Measurements from ENCODE around the gene RNF34. TPM values are rescaled to one million over a fixed set of nuclear protein-coding genes. Genes with fewer than 3 reads are reported as not detected.

Gene RNF34
- total and polyA plus RNA-seq, 7 donors = 19.8 to 52.4 (median 34.3) TPM

DNA sequence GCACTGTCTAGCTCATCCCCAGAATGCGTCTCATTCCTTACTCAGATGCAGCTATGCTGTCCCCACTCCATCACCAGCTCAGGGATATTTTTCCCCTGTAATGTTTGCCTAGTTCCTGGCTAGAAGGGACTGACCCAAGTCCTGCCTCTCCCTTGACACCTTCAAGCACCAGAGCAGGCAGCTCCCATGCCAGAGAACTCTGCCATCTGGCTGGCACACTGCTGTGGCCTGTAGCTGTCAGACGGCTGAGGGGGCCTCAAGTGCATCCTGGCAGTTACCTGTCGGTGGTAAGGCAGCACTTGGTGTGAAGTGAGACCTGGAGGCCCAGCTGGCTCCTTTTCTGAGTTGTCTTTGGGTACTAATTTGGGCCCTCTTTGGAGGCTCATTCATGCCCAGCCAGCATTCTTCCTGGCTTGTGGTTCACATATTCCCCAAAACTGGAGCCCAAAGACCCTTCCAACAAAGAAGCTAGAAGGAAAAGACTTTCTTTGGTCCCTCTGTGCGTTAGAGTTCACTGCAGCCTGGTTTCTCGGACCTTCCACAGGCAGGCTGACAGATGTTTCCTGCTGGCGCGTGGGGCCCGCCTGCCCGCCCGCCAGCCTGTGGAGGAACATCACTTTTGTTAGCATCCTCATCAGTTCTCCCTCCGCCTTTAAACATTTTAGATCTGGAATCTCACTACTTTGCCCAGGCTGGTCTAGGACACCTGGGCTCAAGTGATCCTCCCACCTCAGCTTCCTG lies 33.0 kb downstream of the RNF34 start:
- H3K4me1 ChIP-seq = peaks cover 0 to 23% (median 0%) of the 10 kb centered on the region in 4 donors
- peaks cover 0 to 75% (median 40%) of the 10 kb centered on the region in 4 donors for H3K36me3 ChIP-seq
- no peak overlapping the region for H3K27ac ChIP-seq
- no peaks in the 10 kb centered on the region for H3K9me3 ChIP-seq
- no peaks in the 10 kb centered on the region for H3K27me3 ChIP-seq
- intact Hi-C loops (cut with DNase I) = no loop called here
- DNase-seq = no peak
- no peak overlapping the region for H3K4me3 ChIP-seq
- 74 to 90% methylated on average over 11 of the region's 11 CpGs for WGBS, 2 donors
- no peak for TF ChIP-seq EP300 (IDR thresholded peaks at IDR 0.05)
- TF ChIP-seq, protein P1, sequence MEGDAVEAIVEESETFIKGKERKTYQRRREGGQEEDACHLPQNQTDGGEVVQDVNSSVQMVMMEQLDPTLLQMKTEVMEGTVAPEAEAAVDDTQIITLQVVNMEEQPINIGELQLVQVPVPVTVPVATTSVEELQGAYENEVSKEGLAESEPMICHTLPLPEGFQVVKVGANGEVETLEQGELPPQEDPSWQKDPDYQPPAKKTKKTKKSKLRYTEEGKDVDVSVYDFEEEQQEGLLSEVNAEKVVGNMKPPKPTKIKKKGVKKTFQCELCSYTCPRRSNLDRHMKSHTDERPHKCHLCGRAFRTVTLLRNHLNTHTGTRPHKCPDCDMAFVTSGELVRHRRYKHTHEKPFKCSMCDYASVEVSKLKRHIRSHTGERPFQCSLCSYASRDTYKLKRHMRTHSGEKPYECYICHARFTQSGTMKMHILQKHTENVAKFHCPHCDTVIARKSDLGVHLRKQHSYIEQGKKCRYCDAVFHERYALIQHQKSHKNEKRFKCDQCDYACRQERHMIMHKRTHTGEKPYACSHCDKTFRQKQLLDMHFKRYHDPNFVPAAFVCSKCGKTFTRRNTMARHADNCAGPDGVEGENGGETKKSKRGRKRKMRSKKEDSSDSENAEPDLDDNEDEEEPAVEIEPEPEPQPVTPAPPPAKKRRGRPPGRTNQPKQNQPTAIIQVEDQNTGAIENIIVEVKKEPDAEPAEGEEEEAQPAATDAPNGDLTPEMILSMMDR (IDR thresholded peaks at IDR 0.05) = no peak
- TF ChIP-seq POLR2AphosphoS5 (IDR thresholded peaks at IDR 0.05) = no peak
- no peak for TF ChIP-seq POLR2A (IDR thresholded peaks at IDR 0.05)

DNA sequence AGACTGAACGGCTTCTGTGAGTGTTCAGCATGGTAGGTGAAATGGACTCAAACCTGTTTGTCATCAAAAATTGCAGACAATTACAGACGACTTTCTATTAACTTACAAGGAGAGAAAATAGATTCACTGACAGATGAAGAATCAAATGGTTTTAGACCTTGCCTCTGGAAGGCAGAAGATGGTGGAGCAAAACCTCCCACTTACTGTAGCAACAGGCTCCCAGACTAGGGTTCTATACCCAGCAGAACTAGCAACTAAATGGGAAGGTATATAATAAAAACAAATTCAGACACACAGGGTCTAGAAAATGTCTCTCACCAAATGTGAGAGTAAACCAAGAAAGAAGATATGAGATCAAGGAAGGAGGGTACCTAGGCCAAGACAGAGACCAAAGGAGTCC lies 36.8 kb downstream of the RNF34 start:
- H3K27me3 ChIP-seq = no peaks in the 10 kb centered on the region
- H3K4me1 ChIP-seq = no peaks in the 10 kb centered on the region
- no peak overlapping the region for H3K27ac ChIP-seq
- intact Hi-C loops (cut with DNase I) = no loop called here
- WGBS, 2 donors = 95 to 97% methylated on average over 2 of the region's 2 CpGs
- TF ChIP-seq, protein P1 (IDR thresholded peaks at IDR 0.05) = no peak
- TF ChIP-seq EP300 (IDR thresholded peaks at IDR 0.05) (no peak), POLR2AphosphoS5 (IDR thresholded peaks at IDR 0.05) (no peak), POLR2A (IDR thresholded peaks at IDR 0.05) (no peak)
- H3K4me3 ChIP-seq = no peak overlapping the region
- H3K36me3 ChIP-seq = peaks cover 7 to 73% (median 25%) of the 10 kb centered on the region in 4 donors
- H3K9me3 ChIP-seq = no peaks in the 10 kb centered on the region
- no peak for DNase-seq

DNA sequence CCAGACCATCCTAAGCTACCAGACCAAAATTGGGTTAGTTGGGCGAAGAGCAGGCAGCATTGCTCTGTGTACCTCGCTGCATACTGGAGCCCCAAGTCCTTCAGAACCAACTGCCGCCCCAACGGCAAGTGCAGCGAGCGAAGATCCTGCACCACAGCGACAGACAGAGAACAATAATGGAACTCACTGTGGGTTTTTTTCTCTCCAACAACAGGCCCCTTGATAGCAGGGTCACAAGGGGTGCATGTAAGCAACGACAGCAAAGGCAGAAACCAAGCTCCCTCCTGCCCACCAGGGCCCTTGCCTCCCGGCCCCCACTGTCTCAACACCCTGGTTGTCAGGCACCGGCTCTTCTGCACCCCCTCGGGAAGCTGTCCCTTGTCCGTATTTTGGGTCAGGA lies 39.0 kb downstream of the RNF34 start:
- no peaks in the 10 kb centered on the region for H3K27me3 ChIP-seq
- no peaks in the 10 kb centered on the region for H3K9me3 ChIP-seq
- DNase-seq = peak; percentile 26
- 88 to 96% methylated on average over 12 of the region's 12 CpGs for WGBS, 2 donors
- H3K27ac ChIP-seq = no peak overlapping the region
- TF ChIP-seq, protein P1 (IDR thresholded peaks at IDR 0.05) = no peak
- no peak for TF ChIP-seq EP300 (IDR thresholded peaks at IDR 0.05)
- no peak for TF ChIP-seq POLR2AphosphoS5 (IDR thresholded peaks at IDR 0.05)
- no peak overlapping the region for H3K4me3 ChIP-seq
- intact Hi-C loops (cut with DNase I) = no loop called here
- H3K4me1 ChIP-seq = peaks cover 0 to 17% (median 16%) of the 10 kb centered on the region in 4 donors
- H3K36me3 ChIP-seq = peaks cover 15 to 63% (median 22%) of the 10 kb centered on the region in 4 donors

DNA sequence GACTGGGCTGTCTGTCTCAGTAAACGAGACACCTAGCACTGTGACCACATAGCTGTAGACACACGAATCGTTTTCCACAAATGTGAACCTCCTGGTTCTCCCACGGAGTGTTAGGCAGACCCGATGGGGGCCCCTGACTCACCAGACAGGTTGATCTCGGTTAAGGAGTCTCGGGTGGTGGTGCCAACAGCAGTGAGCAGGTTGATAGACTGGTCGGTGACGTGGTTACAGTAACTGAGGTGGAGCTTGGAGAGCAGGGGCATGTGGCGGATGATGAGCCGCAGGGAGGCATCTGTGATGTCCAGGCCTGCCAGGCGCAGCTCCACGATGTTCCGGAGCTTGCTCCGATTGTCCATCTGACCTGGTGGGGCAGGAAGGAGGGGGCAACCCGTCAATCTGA lies 39.8 kb downstream of the RNF34 start:
- peak; percentile 51 for DNase-seq
- Histone ChIP-seq H3K9me3 (no peaks in the 10 kb centered on the region), H3K27me3 (no peaks in the 10 kb centered on the region), H3K4me1 (peaks cover 0 to 25% (median 23%) of the 10 kb centered on the region in 4 donors), H3K4me3 (no peak overlapping the region), H3K27ac (no peak overlapping the region), H3K36me3 (peaks cover 15 to 61% (median 22%) of the 10 kb centered on the region in 4 donors)
- TF ChIP-seq POLR2AphosphoS5 (IDR thresholded peaks at IDR 0.05) = no peak
- TF ChIP-seq EP300 (IDR thresholded peaks at IDR 0.05) = no peak
- TF ChIP-seq, protein P1 (IDR thresholded peaks at IDR 0.05) = no peak
- TF ChIP-seq POLR2A (IDR thresholded peaks at IDR 0.05) = no peak
- WGBS, 2 donors = 94 to 97% methylated on average over 16 of the region's 16 CpGs
- intact Hi-C loops (cut with DNase I) = loop anchor here (5.0 kb wide), 1 partner anchor 87 kb away; the partner anchor contains the start of gene ANAPC5
